OCI-LY1 (cell line): ENCODE data around the gene RNF169.

ENCODE experiments used
- CTCF ChIP-seq: fragments of 200-600 bp; sonication (generic), shearing (Covaris generic); IDR thresholded peaks from 2 replicates; pipeline ENCODE4 v1.5.1; 2017; ENCODE audit warnings: mild to moderate bottlenecking, antibody characterized with exemption, low read length, moderate library complexity, mixed read lengths
- EZH2 ChIP-seq: fragments of 200-600 bp; sonication (generic), shearing (Covaris generic); IDR thresholded peaks from 2 replicates; pipeline ENCODE4 v1.8.0; 2017; ENCODE audit warnings: borderline replicate concordance, mixed run types, mild to moderate bottlenecking, antibody characterized with exemption, low read length, moderate library complexity, mixed read lengths

GRCh38 chr11:74770456-74770855, 21.8 kb downstream of the RNF169 start:
- TF ChIP-seq EZH2 (no peak), CTCF (no peak)
